Measurements from ENCODE around the gene TRIM38.
A peak's percentile ranks its signal among the peaks of the same experiment; 100 is the strongest.
"Not testable (repeated sequence)": the region's sequence is repeated elsewhere in the genome, so short reads cannot be mapped to it uniquely, and the experiment has no call there.

TRIM38 gene

DNA sequence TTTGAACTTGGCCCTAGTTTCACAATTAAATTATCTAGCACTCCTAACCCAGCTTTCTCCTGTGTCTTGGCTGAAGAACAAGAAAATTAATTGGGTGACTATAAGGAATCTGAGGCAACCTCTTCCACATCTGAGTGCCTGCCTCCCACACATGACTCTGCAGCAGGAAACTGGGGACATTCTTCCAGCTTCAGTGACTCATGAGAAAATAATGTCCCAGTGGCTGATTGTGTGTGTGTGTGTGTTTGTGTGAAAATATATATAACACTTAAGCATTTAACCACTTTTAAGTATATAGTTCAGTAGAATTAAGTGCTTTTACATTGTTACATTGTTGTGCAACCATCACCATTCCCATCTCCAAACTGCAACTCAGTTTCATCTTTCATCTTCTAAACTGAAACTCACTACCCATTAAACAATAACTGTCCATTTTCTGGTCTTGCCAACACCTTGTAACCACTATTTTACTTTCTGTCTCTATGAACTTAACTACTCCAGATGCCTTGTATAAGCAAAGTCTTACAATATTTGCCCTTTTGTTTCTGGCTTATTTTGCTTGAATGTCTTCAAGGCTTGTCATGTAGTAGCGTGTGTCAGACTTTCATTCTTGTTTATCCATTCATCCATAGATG lies 8.7 kb downstream of the TRIM38 start:
- DNase-seq: no peak
- no peak for ATAC-seq

DNA sequence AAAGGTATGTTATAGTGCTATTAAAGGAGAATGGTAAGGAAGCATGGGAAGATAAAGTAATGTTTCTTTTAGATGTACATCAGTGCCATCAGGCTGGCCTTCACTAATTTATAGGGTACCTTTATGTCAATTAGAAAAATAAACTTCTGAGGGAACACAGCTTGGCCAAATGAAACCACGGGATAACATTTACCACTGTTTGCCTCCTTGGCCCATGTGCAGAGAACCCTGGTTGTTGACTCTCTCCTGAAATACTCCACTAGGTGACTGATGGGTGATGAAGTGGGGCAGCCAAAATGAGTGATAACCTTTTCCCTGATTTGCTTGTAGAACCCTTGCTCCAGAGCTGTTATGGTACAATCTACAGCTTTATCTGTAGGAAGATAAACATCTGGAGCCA lies 9.5 kb downstream of the TRIM38 start:
- no peak for DNase-seq

DNA sequence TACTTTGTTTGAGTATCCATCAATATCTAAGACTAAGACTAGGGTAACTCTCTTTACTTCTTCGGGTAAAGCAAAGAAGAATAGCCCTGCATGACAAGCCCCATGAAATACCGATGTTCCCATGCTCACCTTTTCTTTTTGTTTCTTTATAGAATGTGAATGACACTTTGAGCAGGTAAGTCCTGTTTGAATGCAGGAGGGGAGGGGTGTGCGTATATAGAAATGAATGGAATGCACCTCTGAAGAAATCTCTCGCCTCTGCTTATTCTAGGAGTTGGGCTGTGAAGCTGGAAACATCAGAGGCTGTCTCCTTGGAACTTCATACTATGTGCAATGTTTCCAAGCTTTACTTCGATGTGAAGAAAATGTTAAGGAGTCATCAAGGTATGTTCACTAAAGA lies 10.3 kb downstream of the TRIM38 start:
- DNase-seq (no peak), ATAC-seq (no peak)

More for the DNA sequence above, 9.5 kb downstream of the TRIM38 start:
- no peak for ATAC-seq

DNA sequence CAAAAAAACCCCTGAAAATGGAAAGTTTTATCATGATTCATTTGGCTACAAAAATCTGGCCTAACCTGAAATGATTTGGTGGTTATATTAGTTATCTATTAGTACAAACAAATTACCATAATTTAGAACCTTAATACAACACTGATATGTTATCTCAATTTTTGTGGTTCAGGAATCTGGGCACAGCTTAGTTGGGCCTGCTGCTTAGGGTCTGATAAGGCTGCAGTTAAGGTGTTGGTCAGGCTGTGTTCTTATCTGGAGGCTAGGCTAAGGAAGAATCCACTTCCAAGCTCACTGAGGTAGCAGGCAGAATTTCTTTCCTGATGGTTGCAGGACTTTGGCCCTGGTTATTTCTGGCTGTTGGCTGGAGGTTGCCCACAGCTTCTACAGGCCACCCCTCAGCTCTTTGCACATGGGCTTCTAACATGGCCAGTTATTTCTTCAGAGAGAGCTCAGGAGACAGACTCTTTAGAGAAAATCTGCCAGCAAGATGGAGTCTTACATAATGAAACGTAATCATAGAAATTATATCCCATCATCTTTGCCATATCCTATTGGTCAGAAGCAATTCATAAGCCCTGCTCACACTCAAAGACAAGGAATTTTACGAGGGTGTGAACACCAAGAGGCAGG lies 11.4 kb downstream of the TRIM38 start:
- ATAC-seq (no peak), DNase-seq (no peak)

DNA sequence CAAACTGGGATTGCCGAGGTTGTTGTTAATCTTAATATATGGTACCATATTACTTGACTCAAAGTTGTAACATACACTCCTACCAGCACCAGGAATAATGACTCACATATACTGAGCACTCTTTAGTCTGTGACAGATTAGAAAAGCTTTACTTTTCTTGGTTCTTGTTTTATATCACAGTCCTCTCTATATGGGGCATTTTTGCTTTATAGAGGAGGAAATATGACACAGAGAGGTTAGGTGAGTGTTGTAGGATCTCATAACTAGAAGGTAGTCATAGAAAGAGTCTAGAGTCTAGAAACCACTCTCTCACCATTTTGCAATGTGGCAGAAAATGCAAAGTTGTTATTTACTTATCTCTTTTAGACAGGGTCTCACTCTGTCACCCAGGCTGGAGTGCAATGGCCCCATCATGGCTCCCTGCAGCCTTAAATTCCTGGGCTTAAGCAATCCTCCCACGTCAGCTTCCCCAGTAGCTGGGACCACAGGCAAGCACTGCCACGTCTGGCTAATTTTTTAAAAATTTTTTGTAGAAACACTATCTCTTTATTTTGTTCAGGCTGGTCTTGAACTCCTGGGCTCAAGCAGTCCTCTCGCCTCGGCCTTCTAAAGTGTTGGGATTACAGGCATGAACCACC lies 13.4 kb downstream of the TRIM38 start:
- ATAC-seq: peak; percentile 84
- DNase-seq: no peak

DNA sequence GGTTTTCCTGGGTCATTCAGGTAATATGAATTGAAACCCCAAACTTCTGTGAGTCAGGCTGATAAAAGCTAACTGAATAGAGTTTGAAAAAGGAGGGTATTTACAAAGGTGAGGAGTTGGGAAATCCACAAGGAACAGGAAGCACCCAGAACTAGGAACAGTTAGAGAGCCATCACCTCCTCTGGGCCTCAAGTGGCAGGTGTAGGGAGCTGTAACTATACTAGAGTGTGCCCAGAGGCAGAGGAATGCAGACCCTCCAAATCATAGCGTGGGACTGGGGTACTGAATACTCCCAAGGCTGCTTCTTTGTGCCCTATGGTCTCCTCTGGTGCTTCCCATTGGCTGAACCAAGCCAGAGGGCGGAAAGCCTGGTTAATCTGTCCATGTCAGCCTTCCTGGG lies 18.3 kb downstream of the TRIM38 start:
- DNase-seq: no peak

DNA sequence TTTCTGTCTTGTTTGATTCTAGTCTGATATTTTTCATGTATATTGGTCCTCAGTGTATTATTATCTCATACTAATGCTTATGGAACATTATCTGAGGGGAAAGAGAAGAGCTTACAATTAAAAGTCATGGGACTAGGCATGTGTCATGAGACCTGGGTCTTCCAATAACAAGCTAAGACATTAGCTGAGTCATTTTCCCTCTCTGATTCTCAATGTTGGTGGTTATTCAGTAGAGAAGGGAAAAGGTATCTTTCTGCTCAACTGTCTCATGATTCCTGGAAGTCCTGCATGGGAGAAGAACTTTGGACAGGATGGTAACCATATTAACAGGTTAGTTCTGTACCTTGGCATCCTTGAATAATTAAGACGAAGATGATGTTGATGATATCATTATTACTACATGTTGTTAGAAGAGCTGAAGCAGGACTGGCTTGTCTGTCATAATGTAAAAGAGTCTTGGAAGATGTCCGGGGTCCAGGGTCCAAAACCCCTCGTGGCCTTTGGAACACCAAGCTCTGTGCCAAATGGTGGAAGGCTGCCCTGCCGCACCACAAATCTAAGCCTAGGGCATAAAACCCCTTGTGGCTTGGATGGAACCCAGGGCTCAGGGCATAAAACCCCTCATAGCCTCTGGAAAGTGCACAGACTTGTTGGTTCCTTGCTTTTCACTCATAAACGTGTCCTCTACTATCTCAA lies 19.1 kb downstream of the TRIM38 start:
- no peak for DNase-seq
- no peak for ATAC-seq

More for the DNA sequence above, 18.3 kb downstream of the TRIM38 start:
- ATAC-seq: no peak

DNA sequence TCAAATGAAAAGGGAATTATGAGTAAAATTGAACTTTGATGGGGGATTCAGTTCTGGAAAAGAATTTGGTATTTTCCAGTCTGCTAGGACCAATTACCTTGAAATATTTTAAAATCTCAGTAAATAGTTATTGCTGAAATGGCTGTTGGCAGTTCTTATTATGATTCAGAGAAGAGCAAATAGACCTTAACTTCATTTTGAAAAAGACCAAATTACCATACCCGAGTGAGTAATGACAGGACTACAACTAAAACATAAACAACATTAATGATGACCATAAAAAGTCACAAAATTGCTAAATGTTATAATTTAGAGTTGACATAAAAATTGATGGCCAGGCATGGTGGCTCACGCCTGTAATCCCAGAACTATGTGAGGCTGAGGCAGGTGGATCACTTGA lies 21.7 kb downstream of the TRIM38 start:
- ATAC-seq: no peak

DNA sequence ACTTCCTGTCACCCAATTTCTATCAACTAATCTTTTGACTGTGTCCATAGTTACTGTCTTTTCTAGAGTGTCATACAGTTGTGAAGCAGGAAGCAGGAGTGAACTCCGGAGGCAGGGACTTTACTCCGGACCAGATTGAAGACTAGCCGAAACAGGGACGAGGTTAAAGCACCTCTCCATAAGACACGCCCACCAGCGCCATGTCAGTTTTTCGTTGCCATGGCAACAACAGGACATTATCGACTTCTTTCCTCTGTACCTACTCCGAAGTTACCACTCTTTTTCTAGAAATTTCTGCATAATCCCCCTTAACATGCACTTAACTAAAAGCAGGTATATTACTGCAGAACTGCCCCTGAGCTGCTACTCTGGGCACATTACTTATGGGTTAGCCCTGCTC lies 25.2 kb downstream of the TRIM38 start:
- DNase-seq: no peak

More for the DNA sequence above, 21.7 kb downstream of the TRIM38 start:
- no peak for DNase-seq

DNA sequence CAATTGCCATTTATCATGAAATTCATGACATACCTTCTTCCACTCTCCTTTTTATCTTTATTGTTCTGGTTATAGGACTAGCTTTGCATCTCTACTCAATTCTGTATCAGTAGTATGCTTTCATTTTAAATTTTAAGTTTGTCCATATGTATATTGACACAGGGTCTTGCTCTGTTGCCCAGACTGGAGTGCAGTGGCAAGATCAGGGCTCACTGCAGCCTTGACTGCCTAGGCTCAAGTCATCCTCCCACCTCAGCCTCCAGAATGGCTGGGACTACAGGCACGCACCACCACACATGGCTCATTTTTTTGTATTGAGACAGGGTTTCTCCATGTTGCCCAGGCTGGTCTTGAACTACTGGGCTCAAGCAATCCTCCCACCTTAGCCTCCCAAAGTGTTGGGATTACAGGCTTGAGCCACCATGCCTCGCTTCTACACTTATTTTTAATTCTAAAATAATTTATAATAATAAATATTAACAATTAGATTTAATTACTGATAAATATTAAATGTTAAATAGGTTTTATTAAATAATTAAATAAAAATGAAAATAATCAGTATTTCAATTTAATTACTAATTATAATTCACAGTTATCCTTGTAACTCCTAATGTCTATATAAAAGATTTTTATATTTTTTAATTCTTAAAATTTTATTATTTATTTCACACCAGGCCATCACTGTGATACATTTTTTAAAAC lies 27.7 kb downstream of the TRIM38 start:
- ATAC-seq: no peak
- DNase-seq: no peak

More for the DNA sequence above, 25.2 kb downstream of the TRIM38 start:
- ATAC-seq: no peak

DNA sequence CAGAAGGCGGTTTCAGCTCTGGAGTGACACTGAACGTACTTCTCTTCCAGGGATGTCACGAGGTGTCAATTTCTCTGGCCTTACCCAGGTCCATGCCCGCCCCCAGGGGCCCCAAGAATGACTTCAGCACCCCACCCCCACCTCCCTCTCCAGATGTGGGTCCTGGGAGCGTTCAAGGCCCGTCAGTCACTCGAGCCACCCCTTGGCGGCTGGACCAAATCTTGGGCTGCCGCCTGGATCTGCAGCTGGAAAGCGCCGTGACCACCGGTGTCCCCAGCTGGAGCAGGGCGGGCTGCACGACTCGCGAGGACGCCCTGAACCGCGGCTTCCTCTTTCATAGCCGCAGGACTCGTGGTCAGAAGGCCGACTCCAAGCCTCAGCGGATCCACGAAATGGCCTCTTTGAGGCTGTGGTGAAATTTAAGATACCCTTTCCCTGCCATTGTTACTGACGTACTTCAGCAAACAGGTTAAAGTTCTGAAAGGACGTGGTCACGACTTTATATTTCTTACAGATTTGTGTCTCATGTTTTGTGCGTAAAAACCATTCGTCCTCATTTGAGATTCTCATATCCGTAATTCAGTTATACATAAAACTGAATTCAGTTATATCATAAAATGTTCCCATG lies 29.3 kb downstream of the TRIM38 start:
- ATAC-seq: peak; percentile 35
- DNase-seq: peak; percentile 59

DNA sequence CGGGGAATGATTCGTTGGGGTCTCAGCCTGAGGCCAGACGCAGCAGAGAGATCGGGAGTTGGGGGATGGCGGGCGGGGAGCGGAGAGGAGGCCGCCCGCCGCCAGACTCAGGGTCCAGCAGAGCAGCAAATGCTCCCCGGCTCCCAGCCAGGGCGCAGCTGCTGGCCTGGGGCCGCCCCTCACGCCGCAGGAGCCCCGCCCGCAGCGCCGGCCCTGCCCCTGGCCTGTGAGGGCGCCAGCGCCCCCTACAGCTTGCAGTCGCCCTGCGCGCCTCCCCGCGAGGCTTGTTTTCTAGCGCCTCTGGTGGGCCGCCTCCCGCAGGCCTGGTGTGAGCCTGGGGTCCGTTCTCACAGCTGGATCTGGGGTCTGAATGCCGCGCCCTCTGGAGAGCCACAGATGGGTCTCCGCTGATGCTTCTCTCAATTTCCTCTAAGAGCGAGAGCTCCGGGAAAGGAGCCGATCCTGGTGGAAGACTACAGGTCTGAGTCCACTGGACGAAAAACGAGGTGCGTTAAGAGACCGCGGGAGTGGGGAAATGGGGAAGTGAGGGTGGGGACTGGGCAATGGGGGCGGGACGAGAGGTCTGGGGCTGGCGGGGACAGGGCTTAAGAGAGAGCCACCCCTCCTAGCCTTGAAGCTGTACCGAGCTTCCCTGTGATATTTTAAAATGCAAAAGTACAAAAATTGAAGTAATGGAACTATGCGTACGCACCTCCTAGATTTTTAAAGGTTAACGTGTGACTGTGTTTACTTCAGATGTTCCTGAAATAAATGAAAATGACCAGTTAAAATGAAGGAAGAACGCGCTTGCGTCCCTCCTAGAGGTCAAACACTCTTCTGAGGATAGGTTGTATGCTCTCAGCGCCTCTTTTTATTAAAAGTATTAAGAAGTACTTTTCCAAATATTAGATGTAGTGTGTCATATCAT lies 30.1 kb downstream of the TRIM38 start:
- ATAC-seq: peak; percentile 98

DNA sequence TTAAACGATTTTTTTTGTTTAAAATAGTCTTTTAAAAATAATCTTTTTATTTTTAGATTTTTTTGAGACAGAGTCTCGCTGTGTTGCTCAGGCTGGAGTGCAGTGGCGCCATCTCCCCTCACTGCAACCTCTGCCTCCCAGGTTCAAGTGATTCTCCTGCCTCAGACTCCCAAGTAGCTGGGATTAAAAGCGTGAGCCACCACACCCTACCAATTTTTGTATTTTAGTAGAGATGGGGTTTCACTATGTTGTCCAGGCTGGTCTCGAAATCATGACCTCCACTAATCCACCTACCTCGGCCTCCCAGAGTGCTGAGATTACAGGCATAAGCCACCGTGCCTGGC lies 30.7 kb downstream of the TRIM38 start:
- ATAC-seq, DNase-seq: not testable (repeated sequence)

More for the DNA sequence above, 30.1 kb downstream of the TRIM38 start:
- DNase-seq: peak; percentile 97

DNA sequence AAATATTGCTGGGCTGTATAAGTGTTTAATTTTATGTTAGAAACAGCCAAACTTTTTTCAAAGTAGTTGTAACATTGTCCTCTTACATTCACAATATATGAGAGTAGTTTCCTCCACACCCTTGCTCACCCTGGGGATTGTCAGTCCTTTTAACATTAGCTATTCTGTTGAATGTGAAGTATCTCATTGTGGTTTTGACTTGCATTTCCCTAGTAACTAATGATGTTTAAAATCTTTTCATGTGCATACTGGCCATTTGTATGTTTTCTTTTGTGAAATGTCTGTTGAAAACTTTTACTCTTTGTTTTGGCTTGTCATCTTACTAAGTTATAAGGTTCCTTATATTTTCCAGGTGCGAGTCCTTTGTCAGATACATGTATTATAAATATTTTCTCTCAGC lies 32.9 kb downstream of the TRIM38 start:
- no peak for ATAC-seq
- DNase-seq: no peak

DNA sequence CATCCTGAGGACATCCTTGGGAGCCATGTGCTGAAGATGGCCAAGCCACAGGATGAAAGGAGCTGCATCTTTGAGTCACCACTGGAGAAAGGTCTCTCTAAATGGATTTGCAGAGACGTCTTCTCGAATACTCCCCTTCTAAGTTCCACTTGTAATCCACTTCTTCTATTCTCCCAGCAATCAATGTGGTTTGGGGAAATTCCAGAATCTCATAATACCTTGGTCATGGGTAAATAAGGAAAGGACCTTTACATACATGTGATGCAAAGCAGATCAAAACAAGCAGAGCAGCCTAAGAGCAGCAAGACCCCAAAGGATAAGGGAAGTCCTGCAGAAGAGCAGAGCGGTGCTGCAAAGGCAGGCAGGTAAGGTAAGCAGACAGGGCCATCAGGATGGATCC lies 35.3 kb downstream of the TRIM38 start:
- DNase-seq (no peak), ATAC-seq (no peak)

DNA sequence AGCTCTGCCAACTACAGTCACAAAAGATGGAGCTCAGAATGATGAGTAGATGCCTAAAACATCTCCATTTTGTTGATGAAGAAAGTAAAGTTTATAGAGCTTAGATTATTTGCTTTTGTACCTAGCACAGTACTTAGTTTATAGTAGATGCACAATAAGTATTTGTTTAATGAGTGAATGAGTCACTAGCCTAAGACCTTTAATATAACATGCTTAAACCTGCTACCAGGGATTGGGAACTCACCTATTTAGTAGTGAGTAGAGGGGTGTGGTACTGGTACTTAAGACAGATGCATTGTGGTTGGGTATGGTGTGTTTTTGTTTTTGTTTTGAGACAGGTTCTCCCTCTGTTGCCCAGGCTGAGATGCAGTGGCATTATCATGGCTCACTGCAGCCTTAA lies 35.8 kb downstream of the TRIM38 start:
- ATAC-seq (no peak), DNase-seq (no peak)

DNA sequence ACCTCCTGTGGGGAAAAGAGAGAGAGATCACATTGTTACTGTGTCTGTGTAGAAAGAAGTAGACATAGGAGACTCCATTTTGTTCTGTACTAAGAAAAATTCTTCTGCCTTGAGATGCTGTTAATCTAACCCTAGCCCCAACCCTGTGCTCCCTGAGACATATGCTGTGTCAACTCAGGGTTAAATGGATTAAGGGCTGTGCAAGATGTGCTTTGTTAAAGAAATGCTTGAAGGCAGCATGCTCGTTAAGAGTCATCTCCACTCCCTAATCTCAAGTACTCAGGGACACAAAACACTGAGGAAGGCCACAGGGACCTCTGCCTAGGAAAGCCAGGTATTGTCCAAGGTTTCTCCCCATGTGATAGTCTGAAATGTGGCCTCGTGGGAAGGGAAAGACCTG lies 36.6 kb downstream of the TRIM38 start:
- DNase-seq, ATAC-seq: not testable (repeated sequence)

DNA sequence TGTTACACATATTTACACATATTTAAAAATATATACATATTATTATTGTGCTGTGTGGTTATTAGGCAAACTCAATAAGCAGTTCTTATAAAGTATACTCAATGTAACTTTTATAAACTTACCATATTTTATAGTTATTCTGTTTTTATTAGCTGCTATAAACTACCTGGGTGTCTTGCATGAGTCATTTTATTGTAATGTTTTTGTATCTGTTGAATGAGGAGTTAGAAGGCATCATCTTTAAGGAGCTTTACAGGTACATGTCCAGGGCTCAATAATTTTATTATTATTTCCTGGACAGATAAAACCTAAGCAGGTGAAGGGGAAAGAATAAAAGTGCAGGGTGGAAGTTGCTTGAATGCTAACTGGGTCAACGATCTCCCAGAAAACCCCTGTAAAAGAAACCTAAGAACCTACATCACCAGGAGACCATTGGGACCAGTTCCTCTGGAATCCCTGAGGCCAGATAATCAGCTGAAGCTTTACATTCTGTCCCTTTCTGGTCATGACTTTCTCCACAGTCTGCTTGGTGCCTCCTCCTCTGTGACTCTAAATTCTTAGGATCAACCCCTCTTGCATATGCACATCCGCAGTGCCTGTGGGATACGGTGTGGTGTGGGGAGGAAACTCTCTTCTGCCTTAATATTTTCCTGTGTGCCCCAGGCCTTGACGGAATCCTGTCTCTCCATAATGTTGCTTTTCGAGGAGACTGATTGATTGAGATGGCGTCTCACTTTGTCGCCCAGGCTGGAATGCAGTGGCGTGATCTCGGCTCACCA lies 38.0 kb downstream of the TRIM38 start:
- ATAC-seq: no peak
- no peak for DNase-seq

DNA sequence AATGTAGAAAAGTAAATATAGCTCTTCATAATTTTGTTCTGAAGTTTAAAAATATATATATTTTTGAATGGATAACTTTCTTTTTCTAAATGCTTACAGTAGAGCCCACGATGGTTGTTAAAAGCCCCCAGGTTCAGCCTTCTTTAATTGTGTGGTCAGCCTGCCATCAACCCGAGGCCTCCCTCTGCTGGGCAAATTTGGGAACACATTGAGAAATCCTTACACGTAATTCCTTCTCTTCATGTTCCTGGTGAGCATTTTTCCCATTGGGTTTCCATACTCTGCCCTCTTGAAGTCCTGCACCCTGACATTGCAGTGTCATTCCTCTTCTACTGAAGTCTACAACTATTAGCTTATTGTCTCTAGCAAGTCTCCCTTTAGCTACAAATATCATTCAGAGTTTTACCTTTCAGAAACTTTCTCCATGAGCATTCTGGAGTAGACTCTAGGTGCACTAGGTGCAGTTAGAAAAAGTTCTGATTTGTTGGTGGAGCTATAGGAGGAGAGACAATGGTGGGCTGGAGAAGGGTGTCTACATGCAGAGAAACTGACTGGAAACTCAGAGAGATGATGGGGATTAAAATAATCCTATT lies 40.6 kb downstream of the TRIM38 start:
- DNase-seq (peak; percentile 63), ATAC-seq (no peak)
